ENCODE measurements around the gene GPC5.

The GPC5 gene

GRCh38 chr13:91467236-91467635 is 68.8 kb downstream of the GPC5 start:
- DNase-seq: no peak

- DNase-seq: no peak
These were observed 69.9 kb downstream of the GPC5 start for GRCh38 chr13:91468301-91468700.

GRCh38 chr13:91470084-91470621 is 71.7 kb downstream of the GPC5 start:
- no peak for DNase-seq

GRCh38 chr13:91470681-91471080 is 72.3 kb downstream of the GPC5 start:
- DNase-seq: no peak

GRCh38 chr13:91482427-91482826 is 84.0 kb downstream of the GPC5 start:
- no peak for DNase-seq

GRCh38 chr13:91491980-91492379 is 93.6 kb downstream of the GPC5 start:
- no peak for DNase-seq

GRCh38 chr13:91493442-91493841 is 95.0 kb downstream of the GPC5 start:
- DNase-seq: no peak

- DNase-seq: no peak
These were observed 99.9 kb downstream of the GPC5 start for GRCh38 chr13:91498298-91498697.

GRCh38 chr13:91504216-91504615 is 105.8 kb downstream of the GPC5 start:
- DNase-seq: no peak

GRCh38 chr13:91506759-91507158 is 108.3 kb downstream of the GPC5 start:
- DNase-seq: no peak

- DNase-seq: no peak
These were observed 111.6 kb downstream of the GPC5 start for GRCh38 chr13:91510058-91510457.

- DNase-seq: no peak
These were observed 115.4 kb downstream of the GPC5 start for GRCh38 chr13:91513790-91514189.

- DNase-seq: no peak
These were observed 118.4 kb downstream of the GPC5 start for GRCh38 chr13:91516799-91517198.

GRCh38 chr13:91520952-91521351 is 122.5 kb downstream of the GPC5 start:
- peak; percentile 52 for DNase-seq

GRCh38 chr13:91523116-91523515 is 124.7 kb downstream of the GPC5 start:
- DNase-seq: no peak

- no peak for DNase-seq
These were observed 128.2 kb downstream of the GPC5 start for GRCh38 chr13:91526543-91527033.

- no peak for DNase-seq
These were observed 131.5 kb downstream of the GPC5 start for GRCh38 chr13:91529739-91530482.

GRCh38 chr13:91531646-91532045 is 133.2 kb downstream of the GPC5 start:
- DNase-seq: no peak

GRCh38 chr13:91533354-91533753 is 134.9 kb downstream of the GPC5 start:
- no peak for DNase-seq

GRCh38 chr13:91534996-91535395 is 136.6 kb downstream of the GPC5 start:
- DNase-seq: no peak

- DNase-seq: no peak
These were observed 139.0 kb downstream of the GPC5 start for GRCh38 chr13:91537376-91537775.

- no peak for DNase-seq
These were observed 141.1 kb downstream of the GPC5 start for GRCh38 chr13:91539286-91540157.

- DNase-seq: no peak
These were observed 141.8 kb downstream of the GPC5 start for GRCh38 chr13:91540158-91540736.
